ENCODE measurements around the gene HEYL.

The HEYL gene

DNA sequence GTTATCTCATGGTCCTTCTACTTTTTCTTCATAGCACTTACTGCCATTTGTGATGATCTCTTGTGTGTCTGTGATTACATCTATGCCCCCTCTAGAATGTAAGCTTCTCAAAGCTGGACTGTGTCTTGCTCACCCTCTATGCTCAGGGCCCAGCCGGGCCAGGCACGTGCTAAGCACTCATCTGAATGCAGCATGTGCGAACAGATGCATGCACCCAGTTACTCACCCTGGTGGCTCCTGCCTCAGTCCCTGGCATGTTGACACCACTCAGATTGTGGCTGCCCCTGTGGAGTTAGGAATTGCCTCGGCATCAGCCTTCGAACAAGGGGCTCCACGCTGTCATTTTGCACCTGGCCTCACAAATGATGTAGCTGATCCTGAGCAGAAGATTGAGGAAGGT, 43.3 kb downstream of the HEYL start:
- Histone ChIP-seq H2AFZ (ENCODE audit: low read depth, low read length) (no peak overlapping the region), H3K79me2 (ENCODE audit: low read length) (no peaks in the 10 kb centered on the region), H3K4me2 (ENCODE audit: low read length) (no peak overlapping the region), H4K20me1 (ENCODE audit: insufficient read depth, low read length) (no peaks in the 10 kb centered on the region), H3K4me1 (ENCODE audit: low read length) (no peaks in the 10 kb centered on the region), H3K9ac (ENCODE audit: low read length) (no peak overlapping the region), H3K27me3 (ENCODE audit: low read depth, low read length) (no peaks in the 10 kb centered on the region), H3K9me3 (ENCODE audit: insufficient read depth, low read length) (no peaks in the 10 kb centered on the region), H3K27ac (ENCODE audit: low read length) (no peak overlapping the region), H3K4me3 (ENCODE audit: low read length) (no peak overlapping the region), H3K36me3 (replicated peaks; ENCODE audit: low read depth, low read length) (no peaks in the 10 kb centered on the region)
- no peak for TF ChIP-seq EZH2phosphoT487 (IDR thresholded peaks at IDR 0.05; ENCODE audit: low read depth)
- TF ChIP-seq, protein P1, sequence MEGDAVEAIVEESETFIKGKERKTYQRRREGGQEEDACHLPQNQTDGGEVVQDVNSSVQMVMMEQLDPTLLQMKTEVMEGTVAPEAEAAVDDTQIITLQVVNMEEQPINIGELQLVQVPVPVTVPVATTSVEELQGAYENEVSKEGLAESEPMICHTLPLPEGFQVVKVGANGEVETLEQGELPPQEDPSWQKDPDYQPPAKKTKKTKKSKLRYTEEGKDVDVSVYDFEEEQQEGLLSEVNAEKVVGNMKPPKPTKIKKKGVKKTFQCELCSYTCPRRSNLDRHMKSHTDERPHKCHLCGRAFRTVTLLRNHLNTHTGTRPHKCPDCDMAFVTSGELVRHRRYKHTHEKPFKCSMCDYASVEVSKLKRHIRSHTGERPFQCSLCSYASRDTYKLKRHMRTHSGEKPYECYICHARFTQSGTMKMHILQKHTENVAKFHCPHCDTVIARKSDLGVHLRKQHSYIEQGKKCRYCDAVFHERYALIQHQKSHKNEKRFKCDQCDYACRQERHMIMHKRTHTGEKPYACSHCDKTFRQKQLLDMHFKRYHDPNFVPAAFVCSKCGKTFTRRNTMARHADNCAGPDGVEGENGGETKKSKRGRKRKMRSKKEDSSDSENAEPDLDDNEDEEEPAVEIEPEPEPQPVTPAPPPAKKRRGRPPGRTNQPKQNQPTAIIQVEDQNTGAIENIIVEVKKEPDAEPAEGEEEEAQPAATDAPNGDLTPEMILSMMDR (IDR thresholded peaks at IDR 0.05; ENCODE audit: low read depth, low read length): no peak

GRCh38 chr1:39593386-39593785, 46.1 kb downstream of the HEYL start:
- Histone ChIP-seq H3K4me1 (ENCODE audit: low read length) (no peaks in the 10 kb centered on the region), H3K4me3 (ENCODE audit: low read length) (no peak overlapping the region), H4K20me1 (ENCODE audit: insufficient read depth, low read length) (no peaks in the 10 kb centered on the region), H3K9ac (ENCODE audit: low read length) (no peak overlapping the region), H3K27me3 (ENCODE audit: low read depth, low read length) (no peaks in the 10 kb centered on the region), H3K9me3 (ENCODE audit: insufficient read depth, low read length) (no peaks in the 10 kb centered on the region), H3K4me2 (ENCODE audit: low read length) (no peak overlapping the region), H3K79me2 (ENCODE audit: low read length) (no peaks in the 10 kb centered on the region), H3K36me3 (replicated peaks; ENCODE audit: low read depth, low read length) (no peaks in the 10 kb centered on the region), H2AFZ (ENCODE audit: low read depth, low read length) (no peak overlapping the region), H3K27ac (ENCODE audit: low read length) (no peak overlapping the region)
- TF ChIP-seq, protein P1 (IDR thresholded peaks at IDR 0.05; ENCODE audit: low read depth, low read length): no peak
- TF ChIP-seq EZH2phosphoT487 (IDR thresholded peaks at IDR 0.05; ENCODE audit: low read depth): no peak

- H3K27ac ChIP-seq (ENCODE audit: low read length): no peak overlapping the region
- TF ChIP-seq, protein P1 (IDR thresholded peaks at IDR 0.05; ENCODE audit: low read depth, low read length): no peak
- no peak for TF ChIP-seq EZH2phosphoT487 (IDR thresholded peaks at IDR 0.05; ENCODE audit: low read depth)
- H3K79me2 ChIP-seq (ENCODE audit: low read length): no peaks in the 10 kb centered on the region
- no peaks in the 10 kb centered on the region for H3K4me1 ChIP-seq (ENCODE audit: low read length)
- no peaks in the 10 kb centered on the region for H3K9me3 ChIP-seq (ENCODE audit: insufficient read depth, low read length)
- H4K20me1 ChIP-seq (ENCODE audit: insufficient read depth, low read length): no peaks in the 10 kb centered on the region
- H3K4me3 ChIP-seq (ENCODE audit: low read length): no peak overlapping the region
- H3K4me2 ChIP-seq (ENCODE audit: low read length): no peak overlapping the region
- H3K9ac ChIP-seq (ENCODE audit: low read length): no peak overlapping the region
- H2AFZ ChIP-seq (ENCODE audit: low read depth, low read length): no peak overlapping the region
- no peaks in the 10 kb centered on the region for H3K36me3 ChIP-seq (replicated peaks; ENCODE audit: low read depth, low read length)
- H3K27me3 ChIP-seq (ENCODE audit: low read depth, low read length): no peaks in the 10 kb centered on the region
Measured at GRCh38 chr1:39592069-39592468, 47.4 kb downstream of the HEYL start.

DNA sequence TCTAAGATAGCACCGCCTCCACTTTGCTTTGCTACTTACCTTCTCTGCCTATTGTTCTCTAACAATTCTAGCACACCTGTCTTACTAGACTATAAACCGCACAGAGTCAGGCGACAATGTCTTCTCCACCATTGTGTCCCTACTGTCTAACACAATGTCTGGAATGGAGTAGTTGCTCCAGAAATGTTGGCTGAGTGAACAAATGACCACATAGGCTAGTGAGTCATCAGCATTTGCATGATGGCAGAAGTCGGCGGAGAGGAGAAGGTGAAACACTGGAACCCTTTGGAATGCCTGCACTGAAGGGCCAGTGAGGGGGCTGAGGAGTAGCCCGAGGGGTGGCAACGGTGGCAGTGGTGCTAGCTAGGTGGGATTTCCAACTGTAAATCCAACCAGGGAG, 48.9 kb downstream of the HEYL start:
- Histone ChIP-seq H3K9ac (ENCODE audit: low read length) (no peak overlapping the region), H3K4me3 (ENCODE audit: low read length) (no peak overlapping the region), H3K9me3 (ENCODE audit: insufficient read depth, low read length) (no peaks in the 10 kb centered on the region)

More for the DNA sequence above, 48.9 kb downstream of the HEYL start:
- Histone ChIP-seq H3K4me1 (ENCODE audit: low read length) (no peaks in the 10 kb centered on the region), H4K20me1 (ENCODE audit: insufficient read depth, low read length) (no peaks in the 10 kb centered on the region), H3K4me2 (ENCODE audit: low read length) (no peak overlapping the region), H3K79me2 (ENCODE audit: low read length) (no peaks in the 10 kb centered on the region), H3K27ac (ENCODE audit: low read length) (no peak overlapping the region), H3K36me3 (replicated peaks; ENCODE audit: low read depth, low read length) (no peaks in the 10 kb centered on the region), H2AFZ (ENCODE audit: low read depth, low read length) (no peak overlapping the region), H3K27me3 (ENCODE audit: low read depth, low read length) (no peaks in the 10 kb centered on the region)
- TF ChIP-seq, protein P1 (IDR thresholded peaks at IDR 0.05; ENCODE audit: low read depth, low read length): no peak
- no peak for TF ChIP-seq EZH2phosphoT487 (IDR thresholded peaks at IDR 0.05; ENCODE audit: low read depth)
